ENCODE measurements around the gene KRTAP10-6. TPM values are rescaled to one million over a fixed set of nuclear protein-coding genes. Genes with fewer than 3 reads are reported as not detected.
"Not testable (repeated sequence)": the region's sequence is repeated elsewhere in the genome, so short reads cannot be mapped to it uniquely, and the experiment has no call there.

The KRTAP10-6 gene
- total RNA-seq, 1 experiment from 2014 or later, result 0.39 TPM

GRCh38 chr21:44582055-44582454, 10.2 kb downstream of the KRTAP10-6 start:
- Histone ChIP-seq H3K4me3 (ENCODE audit: low read depth, low read length, poor library complexity, severe bottlenecking) (no peak overlapping the region), H3K36me3 (ENCODE audit: insufficient read depth, low read length, poor library complexity, severe bottlenecking) (no peaks in the 10 kb centered on the region), H3K27ac (ENCODE audit: low read depth, low read length, poor library complexity, severe bottlenecking) (no peak overlapping the region), H3K4me1 (ENCODE audit: insufficient read depth, low read length, poor library complexity, severe bottlenecking) (no peaks in the 10 kb centered on the region), H3K27me3 (replicated peaks; ENCODE audit: insufficient read depth, low read depth, low read length, poor library complexity) (no peaks in the 10 kb centered on the region), H3K9me3 (ENCODE audit: low read depth, low read length, poor library complexity, severe bottlenecking) (peaks cover 13% of the 10 kb centered on the region)
- no TSS peak for BruUV-seq (replicated peaks)
- TF ChIP-seq CTCF (conservative IDR thresholded peaks at IDR 0.05; ENCODE audit: low read depth, low read length), result no peak
- TF ChIP-seq EZH2 (IDR thresholded peaks at IDR 0.05; ENCODE audit: borderline replicate concordance, low read depth, low read length, poor library complexity, severe bottlenecking), result no peak
- intact Hi-C loops (cut with micrococcal nuclease; ENCODE audit: unreplicated experiment), result no loop called here
- CTCF ChIA-PET, result no interaction called here
- DNase-seq (ENCODE audit: low spot score), result no peak
- POLR2A ChIA-PET (ENCODE audit: low non-redundant PET), result no interaction called here

- CTCF ChIA-PET, result no interaction called here
- Histone ChIP-seq H3K27ac (ENCODE audit: low read depth, low read length, poor library complexity, severe bottlenecking) (no peak overlapping the region), H3K27me3 (replicated peaks; ENCODE audit: insufficient read depth, low read depth, low read length, poor library complexity) (no peaks in the 10 kb centered on the region), H3K4me1 (ENCODE audit: insufficient read depth, low read length, poor library complexity, severe bottlenecking) (no peaks in the 10 kb centered on the region), H3K9me3 (ENCODE audit: low read depth, low read length, poor library complexity, severe bottlenecking) (peaks cover 13% of the 10 kb centered on the region), H3K36me3 (ENCODE audit: insufficient read depth, low read length, poor library complexity, severe bottlenecking) (no peaks in the 10 kb centered on the region), H3K4me3 (ENCODE audit: low read depth, low read length, poor library complexity, severe bottlenecking) (no peak overlapping the region)
- DNase-seq (ENCODE audit: low spot score), result no peak
- intact Hi-C loops (cut with micrococcal nuclease; ENCODE audit: unreplicated experiment), result no loop called here
- POLR2A ChIA-PET (ENCODE audit: low non-redundant PET), result no interaction called here
- BruUV-seq (replicated peaks), result no TSS peak
- no peak for TF ChIP-seq EZH2 (IDR thresholded peaks at IDR 0.05; ENCODE audit: borderline replicate concordance, low read depth, low read length, poor library complexity, severe bottlenecking)
- TF ChIP-seq CTCF (conservative IDR thresholded peaks at IDR 0.05; ENCODE audit: low read depth, low read length), result no peak
Measured at GRCh38 chr21:44581158-44581557, 11.1 kb downstream of the KRTAP10-6 start.

GRCh38 chr21:44580231-44580821, 12.0 kb downstream of the KRTAP10-6 start, which contains the start of gene KRTAP10-5:
KRTAP10-5 (minus strand) TSS chr21:44580604; CDS start chr21:44580578, 26 bp downstream.
- CTCF ChIA-PET; H3K27ac ChIP-seq (ENCODE audit: low read depth, low read length, poor library complexity, severe bottlenecking); H3K36me3 ChIP-seq (ENCODE audit: insufficient read depth, low read length, poor library complexity, severe bottlenecking); DNase-seq (ENCODE audit: low spot score); BruUV-seq (replicated peaks); intact Hi-C loops (cut with micrococcal nuclease; ENCODE audit: unreplicated experiment); POLR2A ChIA-PET (ENCODE audit: low non-redundant PET); H3K27me3 ChIP-seq (replicated peaks; ENCODE audit: insufficient read depth, low read depth, low read length, poor library complexity); H3K4me3 ChIP-seq (ENCODE audit: low read depth, low read length, poor library complexity, severe bottlenecking); H3K4me1 ChIP-seq (ENCODE audit: insufficient read depth, low read length, poor library complexity, severe bottlenecking): not testable (repeated sequence)
- peaks cover 13% of the 10 kb centered on the region for H3K9me3 ChIP-seq (ENCODE audit: low read depth, low read length, poor library complexity, severe bottlenecking)

- no peaks in the 10 kb centered on the region for H3K27me3 ChIP-seq (replicated peaks; ENCODE audit: insufficient read depth, low read depth, low read length, poor library complexity)
- H3K9me3 ChIP-seq (ENCODE audit: low read depth, low read length, poor library complexity, severe bottlenecking), result peaks cover 13% of the 10 kb centered on the region
- H3K4me3 ChIP-seq (ENCODE audit: low read depth, low read length, poor library complexity, severe bottlenecking), result no peak overlapping the region
- ChIA-PET CTCF (no interaction called here), POLR2A (ENCODE audit: low non-redundant PET) (no interaction called here)
- no TSS peak for BruUV-seq (replicated peaks)
- H3K27ac ChIP-seq (ENCODE audit: low read depth, low read length, poor library complexity, severe bottlenecking), result no peak overlapping the region
- no peak for DNase-seq (ENCODE audit: low spot score)
- no peaks in the 10 kb centered on the region for H3K36me3 ChIP-seq (ENCODE audit: insufficient read depth, low read length, poor library complexity, severe bottlenecking)
- no peaks in the 10 kb centered on the region for H3K4me1 ChIP-seq (ENCODE audit: insufficient read depth, low read length, poor library complexity, severe bottlenecking)
- no peak for TF ChIP-seq EZH2 (IDR thresholded peaks at IDR 0.05; ENCODE audit: borderline replicate concordance, low read depth, low read length, poor library complexity, severe bottlenecking)
- TF ChIP-seq CTCF (conservative IDR thresholded peaks at IDR 0.05; ENCODE audit: low read depth, low read length), result no peak
- intact Hi-C loops (cut with micrococcal nuclease; ENCODE audit: unreplicated experiment), result no loop called here
Measured at GRCh38 chr21:44579833-44580144, 12.5 kb downstream of the KRTAP10-6 start.
